Breast epithelium (tissue), 4 donors: Measurements from ENCODE around the gene AP3S1. TPM values are rescaled to one million over a fixed set of nuclear protein-coding genes. Genes with fewer than 3 reads are reported as not detected.

Source experiments
- DNase-seq, 2 donors: peaks; one replicate each; pipeline ENCODE4 v3.0.0-alpha.2; 2019; ENCODE audit warnings: low spot score in 2 of 2
- H3K27ac ChIP-seq, 2 donors: fragments of 200-600 bp; sonication (generic) in 1 of 2; one replicate each; pipeline ENCODE4 v1.5.1; 2016 to 2019; ENCODE audit warnings: mild to moderate bottlenecking in 1 of 2
- H3K27me3 ChIP-seq, 2 donors: fragments of 200-600 bp; sonication (generic) in 1 of 2; one replicate each; pipeline versions ENCODE4 v1.5.1 to v1.6.0; 2017 to 2019; ENCODE audit warnings: control low read depth in 1 of 2, mild to moderate bottlenecking in 1 of 2
- H3K36me3 ChIP-seq: fragments of 200-600 bp; one replicate; pipeline ENCODE4 v1.5.1; 2019
- H3K4me1 ChIP-seq, 2 donors: fragments of 200-600 bp; sonication (generic); one replicate each; pipeline ENCODE4 v1.5.1; 2016 to 2019; ENCODE audit warnings: control low read depth in 1 of 2
- H3K4me3 ChIP-seq, 3 donors: fragments of 200-600 bp; sonication (generic); 1 replicate in 2 of 3; 2 replicates in 1 of 3; pipeline ENCODE4 v1.5.1; 2016 to 2019; ENCODE audit warnings: mild to moderate bottlenecking in 3 of 3, moderate library complexity in 2 of 3
- H3K9me3 ChIP-seq, 2 donors: fragments of 200-600 bp; sonication (generic) in 1 of 2; one replicate each; pipeline ENCODE4 v1.5.1; 2016 to 2019; ENCODE audit warnings: control low read depth in 1 of 2
- POLR2A ChIP-seq: fragments of 450-650 bp; IDR thresholded peaks from one replicate; pipeline ENCODE4 v1.6.1; 2016; ENCODE audit warnings: antibody characterized with exemption, mild to moderate bottlenecking, moderate library complexity
- POLR2AphosphoS5 ChIP-seq, 3 donors: sonication (generic); formaldehyde crosslinking; IDR thresholded peaks; one replicate each; pipeline ENCODE4 v1.6.1; 2017; ENCODE audit warnings: antibody characterized with exemption in 3 of 3
- intact Hi-C: fragments of 100-400 bp; cut with DNase I; formaldehyde crosslinking; loops from one replicate; pipeline ENCODE4 v1.15.1; 2023; ENCODE audit warnings: low total_unique reads
- total RNA-seq, 3 donors: library from RNA; depleted of rRNA; stranded (reverse); fragments of >200 nt; gene quantifications; one replicate each; pipeline ENCODE4 v1.1.0, GENCODE V29; 2016
- TF ChIP-seq, protein P1 (sequence below), 3 donors: fragments of 450-650 bp; IDR thresholded peaks; one replicate each; pipeline ENCODE4 v1.5.1; 2016 to 2017; ENCODE audit warnings: antibody characterized with exemption in 3 of 3, mild to moderate bottlenecking in 3 of 3, moderate library complexity in 3 of 3

Gene AP3S1
- total RNA-seq, 3 donors from 2014 or later: 74.7 to 93.7 (median 89.9) TPM

DNA sequence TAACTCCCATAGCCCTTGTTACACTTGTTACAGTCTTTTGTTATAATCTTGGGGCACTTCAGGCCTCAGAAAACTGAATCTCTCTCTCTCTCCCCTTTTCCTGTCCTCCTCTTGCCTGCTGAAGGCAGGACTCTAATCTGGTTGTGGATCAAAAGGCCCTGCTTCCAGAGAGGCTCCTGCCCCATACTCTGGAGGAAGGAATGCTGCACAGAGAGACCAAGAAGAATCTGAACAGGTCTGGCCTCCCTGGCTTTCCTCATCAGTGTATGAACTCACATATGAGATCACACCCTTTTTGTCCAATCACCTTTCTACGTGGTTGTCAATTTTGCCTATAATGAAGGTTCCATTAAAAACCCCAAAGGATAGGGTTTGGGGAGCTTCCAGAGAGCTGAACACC is 94.3 kb downstream of the AP3S1 start:
- Histone ChIP-seq H3K9me3 (no peaks in the 10 kb centered on the region), H3K4me1 (no peaks in the 10 kb centered on the region), H3K36me3 (no peaks in the 10 kb centered on the region), H3K27me3 (no peaks in the 10 kb centered on the region), H3K27ac (no peak overlapping the region), H3K4me3 (no peak overlapping the region)
- no peak for DNase-seq
- intact Hi-C loops: no loop called here
- TF ChIP-seq POLR2AphosphoS5 (IDR thresholded peaks at IDR 0.05) (no peak), POLR2A (no peak)
- TF ChIP-seq, protein P1, sequence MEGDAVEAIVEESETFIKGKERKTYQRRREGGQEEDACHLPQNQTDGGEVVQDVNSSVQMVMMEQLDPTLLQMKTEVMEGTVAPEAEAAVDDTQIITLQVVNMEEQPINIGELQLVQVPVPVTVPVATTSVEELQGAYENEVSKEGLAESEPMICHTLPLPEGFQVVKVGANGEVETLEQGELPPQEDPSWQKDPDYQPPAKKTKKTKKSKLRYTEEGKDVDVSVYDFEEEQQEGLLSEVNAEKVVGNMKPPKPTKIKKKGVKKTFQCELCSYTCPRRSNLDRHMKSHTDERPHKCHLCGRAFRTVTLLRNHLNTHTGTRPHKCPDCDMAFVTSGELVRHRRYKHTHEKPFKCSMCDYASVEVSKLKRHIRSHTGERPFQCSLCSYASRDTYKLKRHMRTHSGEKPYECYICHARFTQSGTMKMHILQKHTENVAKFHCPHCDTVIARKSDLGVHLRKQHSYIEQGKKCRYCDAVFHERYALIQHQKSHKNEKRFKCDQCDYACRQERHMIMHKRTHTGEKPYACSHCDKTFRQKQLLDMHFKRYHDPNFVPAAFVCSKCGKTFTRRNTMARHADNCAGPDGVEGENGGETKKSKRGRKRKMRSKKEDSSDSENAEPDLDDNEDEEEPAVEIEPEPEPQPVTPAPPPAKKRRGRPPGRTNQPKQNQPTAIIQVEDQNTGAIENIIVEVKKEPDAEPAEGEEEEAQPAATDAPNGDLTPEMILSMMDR (IDR thresholded peaks at IDR 0.05): no peak

DNA sequence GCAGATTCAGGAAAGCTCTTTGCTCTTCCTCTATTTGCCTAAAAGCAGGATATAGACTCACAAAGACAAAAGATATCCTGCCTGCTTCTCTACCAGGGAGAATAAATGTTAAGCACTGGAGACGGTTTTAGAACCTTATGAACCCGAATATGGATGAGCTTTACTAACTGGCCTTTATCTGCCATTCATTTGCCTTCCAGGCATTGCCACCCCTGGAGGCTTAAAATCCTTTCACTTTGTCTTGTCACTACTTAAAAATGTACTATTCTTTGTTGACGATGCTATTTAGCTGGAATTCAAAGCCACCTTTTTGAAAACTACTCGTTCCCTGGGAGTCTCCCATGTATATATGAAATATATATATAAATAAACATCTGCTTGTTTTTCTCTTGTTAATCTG is 97.3 kb downstream of the AP3S1 start:
- no peaks in the 10 kb centered on the region for H3K27me3 ChIP-seq
- no peak for DNase-seq
- no peaks in the 10 kb centered on the region for H3K9me3 ChIP-seq
- H3K27ac ChIP-seq: no peak overlapping the region
- H3K4me1 ChIP-seq: no peaks in the 10 kb centered on the region
- H3K36me3 ChIP-seq: no peaks in the 10 kb centered on the region
- no peak overlapping the region for H3K4me3 ChIP-seq
- TF ChIP-seq, protein P1 (IDR thresholded peaks at IDR 0.05): no peak
- TF ChIP-seq POLR2AphosphoS5 (IDR thresholded peaks at IDR 0.05): no peak
- no peak for TF ChIP-seq POLR2A
- intact Hi-C loops: no loop called here

DNA sequence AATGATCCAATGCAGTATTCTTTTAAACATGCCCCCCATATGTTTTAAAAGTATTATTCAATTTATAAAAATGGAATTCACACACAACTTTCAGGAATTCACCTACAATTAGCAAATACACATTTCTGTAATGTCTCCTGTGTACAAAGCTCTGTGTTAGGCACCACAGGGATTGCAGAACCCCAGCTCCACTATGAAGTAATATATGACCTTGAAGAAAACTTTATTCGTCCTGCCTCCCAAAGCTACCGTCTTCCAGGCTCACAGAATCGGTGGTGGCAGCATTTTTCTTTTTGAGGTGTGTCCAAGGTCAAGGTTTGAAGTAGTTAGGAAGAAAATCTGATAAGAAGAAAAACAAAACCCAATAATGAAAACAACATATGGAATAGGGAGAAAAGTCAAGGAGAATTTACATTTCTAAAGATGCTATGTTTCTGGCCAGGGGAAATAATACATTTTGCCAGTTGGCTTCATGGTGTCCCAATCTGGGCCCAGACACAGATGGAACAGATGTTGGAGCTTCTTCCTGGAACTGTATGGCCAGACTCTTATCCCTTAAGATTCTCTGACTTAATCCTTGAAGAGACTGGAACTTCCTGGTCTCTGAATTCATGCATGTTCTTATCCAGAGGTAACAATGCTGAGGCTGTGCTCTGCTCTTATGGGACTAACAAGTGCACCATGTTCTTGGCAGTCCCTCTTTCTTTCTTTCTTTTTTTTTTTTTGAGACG is 98.5 kb downstream of the AP3S1 start:
- Histone ChIP-seq H3K9me3 (no peaks in the 10 kb centered on the region), H3K27me3 (no peaks in the 10 kb centered on the region), H3K36me3 (no peaks in the 10 kb centered on the region), H3K27ac (no peak overlapping the region), H3K4me1 (no peaks in the 10 kb centered on the region), H3K4me3 (no peak overlapping the region)
- intact Hi-C loops: no loop called here
- DNase-seq: no peak
- no peak for TF ChIP-seq POLR2A
- TF ChIP-seq, protein P1 (IDR thresholded peaks at IDR 0.05): no peak
- TF ChIP-seq POLR2AphosphoS5 (IDR thresholded peaks at IDR 0.05): no peak

DNA sequence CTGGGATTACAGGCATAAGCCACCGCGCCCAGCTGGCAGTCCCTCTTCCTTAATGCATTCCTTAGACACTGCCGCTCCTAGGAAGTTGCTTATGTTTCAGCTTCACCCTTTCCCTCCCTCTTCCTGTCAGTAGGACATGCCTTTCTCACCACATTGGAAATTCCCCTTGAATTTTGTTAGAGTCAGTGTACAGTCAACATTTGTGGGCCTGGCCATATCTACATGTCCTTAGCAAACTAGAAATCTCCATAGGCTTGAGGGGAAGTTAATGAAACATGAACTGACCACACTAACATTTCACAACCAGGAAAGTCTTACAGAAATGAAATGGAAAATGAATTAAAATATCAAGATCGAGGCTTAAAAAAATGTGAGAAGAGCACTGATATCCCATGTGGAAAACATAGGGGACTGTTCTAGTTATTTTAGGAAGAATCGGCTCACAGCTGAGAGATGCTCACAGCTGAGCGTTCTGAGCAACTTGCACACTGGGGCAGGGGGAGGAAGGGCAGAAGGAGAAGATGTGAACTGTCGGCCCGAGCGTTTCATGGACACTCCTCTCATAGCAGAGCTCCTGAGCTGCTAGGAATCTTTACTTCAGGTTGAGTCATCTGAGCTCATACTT is 99.4 kb downstream of the AP3S1 start:
- Histone ChIP-seq H3K36me3 (no peaks in the 10 kb centered on the region), H3K9me3 (no peaks in the 10 kb centered on the region), H3K4me3 (no peak overlapping the region), H3K4me1 (no peaks in the 10 kb centered on the region), H3K27me3 (no peaks in the 10 kb centered on the region), H3K27ac (no peak overlapping the region)
- TF ChIP-seq, protein P1 (IDR thresholded peaks at IDR 0.05): no peak
- TF ChIP-seq POLR2AphosphoS5 (IDR thresholded peaks at IDR 0.05) (no peak), POLR2A (no peak)
- intact Hi-C loops: no loop called here
- no peak for DNase-seq

DNA sequence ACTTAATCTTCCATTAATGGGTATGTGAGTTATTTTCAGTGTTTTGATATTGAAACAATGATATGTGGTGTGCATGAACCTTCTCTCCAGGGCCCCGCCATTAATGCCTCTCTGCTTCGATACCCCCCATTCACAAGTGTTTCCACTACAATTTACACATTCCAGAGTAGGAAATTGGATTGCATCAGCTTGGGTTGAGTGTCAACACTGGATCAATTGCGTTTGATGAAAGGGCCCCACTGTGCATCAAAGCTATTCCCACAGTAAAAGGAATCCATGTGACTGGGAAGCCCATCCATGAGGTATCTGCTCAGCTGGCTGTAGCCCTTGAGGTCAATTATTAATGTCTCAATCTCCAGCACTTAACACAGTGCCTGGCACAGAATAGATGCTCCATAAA is 102.8 kb downstream of the AP3S1 start:
- Histone ChIP-seq H3K27ac (no peak overlapping the region), H3K4me3 (no peak overlapping the region), H3K27me3 (no peaks in the 10 kb centered on the region), H3K36me3 (no peaks in the 10 kb centered on the region), H3K9me3 (no peaks in the 10 kb centered on the region), H3K4me1 (no peaks in the 10 kb centered on the region)
- DNase-seq: no peak
- TF ChIP-seq, protein P1 (IDR thresholded peaks at IDR 0.05): no peak
- TF ChIP-seq POLR2AphosphoS5 (IDR thresholded peaks at IDR 0.05) (no peak), POLR2A (no peak)
- intact Hi-C loops: no loop called here
